A549 (cell line): ENCODE measurements around the gene PTPRG. TPM values are rescaled to one million over a fixed set of nuclear protein-coding genes. Genes with fewer than 3 reads are reported as not detected.

Source experiments
- ATAC-seq, 2 experiments: fragments of 200-7000 bp in 1 of 2; fragments of >200 bp in 1 of 2; cut with Nextera tagmentation in 1 of 2; cut with Tn5 transposase in 1 of 2; 3 replicates each; pipeline versions ENCODE4 v1.8.0 to v1.9.1; 2018 to 2020; ENCODE audit warnings: mild to moderate bottlenecking in 1 of 2, moderate library complexity in 1 of 2
- CTCF ChIA-PET: fragments of 300-600 bp; sonication (Branson Sonifier 250); formaldehyde crosslinking; extraction: SDS; loops from one replicate; lab custom pipeline; 2021; ENCODE audit warnings: antibody characterized with exemption, inconsistent platforms; lab: Yijun Ruan, JAX
- POLR2A ChIA-PET: fragments of 350-600 bp; formaldehyde crosslinking; extraction: SDS; loops from one replicate; lab custom pipeline; 2021; ENCODE audit warnings: antibody characterized with exemption, inconsistent platforms; lab: Yijun Ruan, JAX
- DNase-seq, 2 experiments: peaks; one replicate each; pipeline versions ENCODE4 v3.0.0 to v3.0.0-alpha.2; 2011 to 2016; ENCODE audit warnings: low read depth in 1 of 2, low spot score in 1 of 2
- FAIRE-seq: peaks from 2 replicates; lab custom pipeline; 2011; peaks lifted over from hg19 to GRCh38; lab: Jason Lieb, UNC
- H3K27ac ChIP-seq, 2 experiments: fragments of >200 bp; sonication (Bioruptor Twin); formaldehyde crosslinking; 3 replicates each; pipeline ENCODE4 v1.5.1; 2016 to 2017
- H3K4me1 ChIP-seq: fragments of >200 bp; sonication (Bioruptor Twin); formaldehyde crosslinking; 3 replicates; pipeline ENCODE4 v1.6.1; 2016
- H3K4me2 ChIP-seq: fragments of >200 bp; sonication (Bioruptor Twin); formaldehyde crosslinking; 3 replicates; pipeline ENCODE4 v1.6.1; 2016
- H3K4me3 ChIP-seq: fragments of >200 bp; sonication (Bioruptor Twin); formaldehyde crosslinking; 3 replicates; pipeline ENCODE4 v1.5.1; 2016
- H3K9me3 ChIP-seq: fragments of >200 bp; sonication (Bioruptor Twin); formaldehyde crosslinking; 3 replicates; pipeline ENCODE4 v1.6.1; 2016
- CBX2 ChIP-seq: fragments of 200-600 bp; sonication (generic); IDR thresholded peaks from 2 replicates; pipeline ENCODE4 v1.6.1; 2016; ENCODE audit warnings: low read depth, mild to moderate bottlenecking, borderline replicate concordance
- CBX8 ChIP-seq: fragments of 200-600 bp; sonication (generic); IDR thresholded peaks from 2 replicates; pipeline ENCODE4 v1.6.1; 2016
- CHD2 ChIP-seq: fragments of 150-350 bp; IDR thresholded peaks from 2 replicates; pipeline ENCODE4 v1.6.1; 2014; ENCODE audit warnings: low read length; ENCODE audit not compliant: partially characterized antibody
- CHD4 ChIP-seq: fragments of 200-600 bp; sonication (generic); IDR thresholded peaks from 2 replicates; pipeline ENCODE4 v1.6.1; 2016; ENCODE audit warnings: antibody characterized with exemption, mild to moderate bottlenecking, borderline replicate concordance
- ESRRA ChIP-seq: fragments of 150-350 bp; IDR thresholded peaks from 2 replicates; pipeline ENCODE4 v1.6.1; 2014; ENCODE audit warnings: mild to moderate bottlenecking, low read length, borderline replicate concordance
- FOSB ChIP-seq: fragments of 250-450 bp; sonication (Bioruptor Pico); IDR thresholded peaks from 2 replicates; pipeline ENCODE4 v1.5.0; 2020; ENCODE audit warnings: mild to moderate bottlenecking, moderate library complexity
- FOXS1 ChIP-seq: fragments of 250-450 bp; sonication (Bioruptor Pico); IDR thresholded peaks from 2 replicates; pipeline ENCODE4 v1.5.0; 2020; ENCODE audit warnings: mild to moderate bottlenecking, moderate library complexity
- HDAC2 ChIP-seq: fragments of 200-600 bp; sonication (generic); IDR thresholded peaks from 2 replicates; pipeline ENCODE4 v1.6.1; 2016
- HEYL ChIP-seq: fragments of 250-450 bp; sonication (Bioruptor Pico); IDR thresholded peaks from 2 replicates; pipeline ENCODE4 v1.8.0; 2021; ENCODE audit warnings: mild to moderate bottlenecking, moderate library complexity
- HOXA7 ChIP-seq: fragments of 250-450 bp; sonication (Bioruptor Pico); IDR thresholded peaks from 2 replicates; pipeline ENCODE4 v1.5.0; 2020; ENCODE audit warnings: mild to moderate bottlenecking, moderate library complexity
- KDM1A ChIP-seq: fragments of 200-600 bp; sonication (generic); IDR thresholded peaks from 2 replicates; pipeline ENCODE4 v1.6.1; 2016; ENCODE audit warnings: low read depth, mild to moderate bottlenecking
- KDM5A ChIP-seq: fragments of 200-600 bp; sonication (generic); IDR thresholded peaks from 2 replicates; pipeline ENCODE4 v1.6.1; 2016; ENCODE audit warnings: antibody characterized with exemption, mild to moderate bottlenecking
- MYC ChIP-seq: IDR thresholded peaks from 2 replicates; pipeline ENCODE4 v1.6.1; 2012; ENCODE audit warnings: mild to moderate bottlenecking, inconsistent platforms, low read length, improper control_type of control experiment, borderline replicate concordance
- NFE2L2 ChIP-seq: fragments of 150-350 bp; conservative IDR thresholded peaks from 2 replicates; pipeline ENCODE4 v1.6.1; 2014; ENCODE audit warnings: low read length
- NPAS2 ChIP-seq: fragments of 250-450 bp; sonication (Bioruptor Pico); IDR thresholded peaks from 2 replicates; pipeline ENCODE4 v1.8.0; 2022; ENCODE audit warnings: mild to moderate bottlenecking, moderate library complexity, borderline replicate concordance
- NR3C1 ChIP-seq: fragments of >200 bp; sonication (Bioruptor Twin); formaldehyde crosslinking; IDR thresholded peaks from 3 replicates; pipeline ENCODE4 v1.6.1; 2017
- POLR2A ChIP-seq: IDR thresholded peaks from 2 replicates; pipeline ENCODE4 v1.6.1; 2012; ENCODE audit warnings: mild to moderate bottlenecking, low read length
- RARB ChIP-seq: fragments of 250-450 bp; sonication (Bioruptor Pico); IDR thresholded peaks from 2 replicates; pipeline ENCODE4 v1.8.0; 2021; ENCODE audit warnings: mild to moderate bottlenecking, moderate library complexity
- RFX5 ChIP-seq: fragments of 450-650 bp; IDR thresholded peaks from 2 replicates; pipeline ENCODE4 v1.7.1; 2014; ENCODE audit warnings: antibody characterized with exemption, mild to moderate bottlenecking, moderate library complexity
- SMC3 ChIP-seq: fragments of >200 bp; sonication (Bioruptor Twin); formaldehyde crosslinking; IDR thresholded peaks from 3 replicates; pipeline ENCODE4 v1.6.1; 2018; ENCODE audit warnings: inconsistent platforms
- SREBF2 ChIP-seq: fragments of 450-650 bp; IDR thresholded peaks from 2 replicates; pipeline ENCODE4 v1.6.1; 2014; ENCODE audit warnings: mild to moderate bottlenecking, moderate library complexity
- TFCP2L1 ChIP-seq: fragments of 250-450 bp; sonication (Bioruptor Pico); IDR thresholded peaks from 2 replicates; pipeline ENCODE4 v1.5.0; 2021; ENCODE audit warnings: mild to moderate bottlenecking
- TP53 ChIP-seq: fragments of 250-450 bp; sonication (Bioruptor Pico); IDR thresholded peaks from 2 replicates; pipeline ENCODE4 v1.5.0; 2021; ENCODE audit warnings: mild to moderate bottlenecking, moderate library complexity
- ZC3H11A ChIP-seq: fragments of 450-650 bp; IDR thresholded peaks from 2 replicates; pipeline ENCODE4 v1.6.1; 2014; ENCODE audit warnings: antibody characterized with exemption, mild to moderate bottlenecking
- WGBS: methylation state at CpG from one replicate; pipeline ENCODE4 v1.1.6; 2017; ENCODE audit errors: missing lambda C conversion rate; 5-methylcytosine and 5-hydroxymethylcytosine counted together
- polyA plus RNA-seq, 4 experiments: library from polyadenylated mRNA; depleted of rRNA in 3 of 4; stranded (reverse); fragments of >200 nt; fragmentation: RNase III in 1 of 4; extraction: RNeasy Plus Mini Kit Qiagen cat#74134 plus additional on column Dnase treatment in 1 of 4; gene quantifications; 2 replicates in 3 of 4; 3 replicates in 1 of 4; pipeline ENCODE4 v1.2.3, GENCODE V29; 2011 to 2017
- TF ChIP-seq, protein P1 (sequence below): fragments of 450-650 bp; IDR thresholded peaks from 2 replicates; pipeline ENCODE4 v1.6.1; 2014; ENCODE audit warnings: antibody characterized with exemption
- TF ChIP-seq, protein P2 (sequence below): fragments of >200 bp; sonication (Bioruptor Twin); formaldehyde crosslinking; IDR thresholded peaks from 3 replicates; pipeline ENCODE4 v1.5.1; 2016

Gene PTPRG
- polyA plus RNA-seq, 2 of the 4 experiments (the other 2 are of a cell fraction), result 4.5 to 4.8 TPM

DNA sequence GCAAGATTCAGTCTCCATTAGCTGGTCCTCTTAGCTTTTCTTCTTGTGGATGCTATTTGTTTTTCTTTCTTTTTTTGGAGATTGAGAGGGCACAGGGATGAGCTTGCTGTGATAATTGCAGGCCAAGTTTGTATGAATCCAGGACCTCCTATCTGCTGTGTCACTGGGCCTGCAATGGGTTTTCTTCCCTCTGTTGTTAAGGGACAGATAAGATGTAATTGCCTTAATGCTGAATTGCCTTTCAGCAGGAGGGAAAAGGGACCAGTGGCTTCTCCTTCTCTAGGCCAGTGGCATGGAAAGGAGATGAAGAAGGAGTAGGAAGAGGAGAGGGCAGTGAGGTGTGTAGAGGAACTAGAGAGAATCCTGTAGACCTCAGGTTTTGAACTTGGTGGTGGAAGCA lies 29.9 kb downstream of the PTPRG start:
- ATAC-seq, result no peak
- TF ChIP-seq HOXA7 (CRISPR knock-in tag), result no peak
- TF ChIP-seq FOXS1, result no peak
- no peak for TF ChIP-seq MYC
- no peak for TF ChIP-seq KDM1A
- TF ChIP-seq SMC3, result no peak
- TF ChIP-seq CHD2, result no peak
- no peak for TF ChIP-seq CHD4
- no peak for TF ChIP-seq NR3C1
- TF ChIP-seq RFX5, result no peak
- CTCF ChIA-PET, result no interaction called here
- Histone ChIP-seq H3K9me3 (no peaks in the 10 kb centered on the region), H3K27ac (no peak overlapping the region), H3K4me1 (no peaks in the 10 kb centered on the region), H3K4me3 (no peak overlapping the region), H3K4me2 (no peak overlapping the region)
- DNase-seq, result no peak
- POLR2A ChIA-PET, result no interaction called here
- no peak for FAIRE-seq

DNA sequence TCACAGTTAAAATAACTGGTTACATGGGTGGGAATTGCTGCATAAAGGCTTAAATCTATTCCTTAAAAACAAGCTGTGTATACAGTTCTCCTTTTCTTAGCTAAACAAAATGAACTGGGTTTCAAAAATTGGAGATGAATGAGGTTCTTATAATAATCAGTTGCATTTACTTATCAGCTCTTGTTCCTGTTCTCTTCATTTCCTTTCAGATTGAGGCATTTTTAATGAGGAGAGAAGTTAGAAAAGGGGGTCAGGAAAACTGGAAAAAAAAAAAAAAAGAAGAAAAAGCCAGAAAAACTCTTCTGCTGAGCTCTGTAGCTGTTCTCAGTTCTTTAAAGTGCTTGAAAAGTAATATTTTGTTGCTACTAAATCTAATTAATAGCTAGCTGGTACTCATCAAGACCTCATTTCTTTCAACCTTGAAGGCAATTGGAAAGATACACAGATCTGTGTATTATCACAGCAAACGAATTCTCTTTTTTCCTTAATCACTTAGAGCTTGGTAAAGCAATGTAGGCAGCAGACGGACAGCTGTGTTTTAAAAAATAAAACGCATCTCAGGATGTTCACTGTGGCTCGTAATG lies 32.2 kb downstream of the PTPRG start:
- ChIA-PET CTCF (no interaction called here), POLR2A (no interaction called here)
- DNase-seq (no peak), ATAC-seq (no peak), FAIRE-seq (no peak)
- no peak overlapping the region for H3K4me3 ChIP-seq
- H3K4me2 ChIP-seq, result no peak overlapping the region
- H3K4me1 ChIP-seq, result no peaks in the 10 kb centered on the region
- no peak overlapping the region for H3K27ac ChIP-seq
- TF ChIP-seq FOSB (CRISPR knock-in tag) (no peak), TP53 (CRISPR knock-in tag) (no peak)
- no peaks in the 10 kb centered on the region for H3K9me3 ChIP-seq
- WGBS, result 33% methylated on average over 4 of the region's 4 CpGs

GRCh38 chr3:61594144-61594963 lies 33.0 kb downstream of the PTPRG start:
- no peak overlapping the region for H3K4me2 ChIP-seq
- no peaks in the 10 kb centered on the region for H3K9me3 ChIP-seq
- H3K4me3 ChIP-seq, result no peak overlapping the region
- ChIA-PET POLR2A (no interaction called here), CTCF (no interaction called here)
- 69% methylated on average over 12 of the region's 12 CpGs for WGBS
- FAIRE-seq (no peak), DNase-seq (no peak), ATAC-seq (no peak)
- H3K4me1 ChIP-seq, result no peaks in the 10 kb centered on the region
- H3K27ac ChIP-seq, result no peak overlapping the region
- TF ChIP-seq CBX2 (no peak), ZC3H11A (no peak), POLR2A (no peak), RFX5 (no peak), TP53 (CRISPR knock-in tag) (no peak), SREBF2 (no peak), TFCP2L1 (CRISPR knock-in tag) (no peak), NPAS2 (CRISPR knock-in tag) (no peak), HEYL (CRISPR knock-in tag) (no peak), NR3C1 (no peak), RARB (CRISPR knock-in tag) (no peak), CBX8 (no peak), NFE2L2 (no peak), HDAC2 (no peak), ESRRA (no peak), KDM5A (no peak)
- TF ChIP-seq, protein P1, sequence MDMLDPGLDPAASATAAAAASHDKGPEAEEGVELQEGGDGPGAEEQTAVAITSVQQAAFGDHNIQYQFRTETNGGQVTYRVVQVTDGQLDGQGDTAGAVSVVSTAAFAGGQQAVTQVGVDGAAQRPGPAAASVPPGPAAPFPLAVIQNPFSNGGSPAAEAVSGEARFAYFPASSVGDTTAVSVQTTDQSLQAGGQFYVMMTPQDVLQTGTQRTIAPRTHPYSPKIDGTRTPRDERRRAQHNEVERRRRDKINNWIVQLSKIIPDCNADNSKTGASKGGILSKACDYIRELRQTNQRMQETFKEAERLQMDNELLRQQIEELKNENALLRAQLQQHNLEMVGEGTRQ, result no peak
- TF ChIP-seq, protein P2, sequence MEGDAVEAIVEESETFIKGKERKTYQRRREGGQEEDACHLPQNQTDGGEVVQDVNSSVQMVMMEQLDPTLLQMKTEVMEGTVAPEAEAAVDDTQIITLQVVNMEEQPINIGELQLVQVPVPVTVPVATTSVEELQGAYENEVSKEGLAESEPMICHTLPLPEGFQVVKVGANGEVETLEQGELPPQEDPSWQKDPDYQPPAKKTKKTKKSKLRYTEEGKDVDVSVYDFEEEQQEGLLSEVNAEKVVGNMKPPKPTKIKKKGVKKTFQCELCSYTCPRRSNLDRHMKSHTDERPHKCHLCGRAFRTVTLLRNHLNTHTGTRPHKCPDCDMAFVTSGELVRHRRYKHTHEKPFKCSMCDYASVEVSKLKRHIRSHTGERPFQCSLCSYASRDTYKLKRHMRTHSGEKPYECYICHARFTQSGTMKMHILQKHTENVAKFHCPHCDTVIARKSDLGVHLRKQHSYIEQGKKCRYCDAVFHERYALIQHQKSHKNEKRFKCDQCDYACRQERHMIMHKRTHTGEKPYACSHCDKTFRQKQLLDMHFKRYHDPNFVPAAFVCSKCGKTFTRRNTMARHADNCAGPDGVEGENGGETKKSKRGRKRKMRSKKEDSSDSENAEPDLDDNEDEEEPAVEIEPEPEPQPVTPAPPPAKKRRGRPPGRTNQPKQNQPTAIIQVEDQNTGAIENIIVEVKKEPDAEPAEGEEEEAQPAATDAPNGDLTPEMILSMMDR, result no peak
